GM23338 (cell line): ENCODE measurements around the gene RNF44. TPM values are rescaled to one million over a fixed set of nuclear protein-coding genes. Genes with fewer than 3 reads are reported as not detected.

Experiments
- ATAC-seq: fragments of 200-7000 bp; cut with Tn5 transposase; 3 replicates; pipeline ENCODE4 v1.9.1; 2020
- DNase-seq: peaks from one replicate; pipeline ENCODE4 v3.0.0-alpha.2; 2015; ENCODE audit warnings: low spot score
- H2AFZ ChIP-seq: fragments of 200-600 bp; sonication (generic); 2 replicates; pipeline ENCODE4 v1.8.0; 2016; ENCODE audit warnings: antibody characterized with exemption, mild to moderate bottlenecking, moderate library complexity
- H3F3A ChIP-seq: fragments of 200-600 bp; sonication (generic); replicated peaks from 2 replicates; pipeline ENCODE4 v1.8.0; 2017; ENCODE audit warnings: antibody characterized with exemption, mixed run types, low read depth
- H3K27ac ChIP-seq: fragments of 200-600 bp; sonication (generic); 2 replicates; pipeline ENCODE4 v1.6.1; 2016; ENCODE audit warnings: low read depth
- H3K27me3 ChIP-seq: fragments of 200-600 bp; sonication (generic); 2 replicates; pipeline ENCODE4 v1.8.0; 2016; ENCODE audit warnings: mild to moderate bottlenecking, mixed run types, moderate library complexity; ENCODE audit not compliant: insufficient read depth
- H3K36me3 ChIP-seq: fragments of 200-600 bp; sonication (generic); 2 replicates; pipeline ENCODE4 v1.8.0; 2016; ENCODE audit warnings: mild to moderate bottlenecking; ENCODE audit not compliant: insufficient read depth
- H3K4me1 ChIP-seq: fragments of 200-600 bp; sonication (generic); 2 replicates; pipeline ENCODE4 v1.8.0; 2016; ENCODE audit warnings: mild to moderate bottlenecking, moderate library complexity; ENCODE audit not compliant: insufficient read depth
- H3K4me2 ChIP-seq: fragments of 200-600 bp; sonication (generic); 2 replicates; pipeline ENCODE4 v1.7.1; 2017; ENCODE audit warnings: mixed run types
- H3K4me3 ChIP-seq: fragments of 200-600 bp; sonication (generic); 2 replicates; pipeline ENCODE4 v1.6.1; 2016; ENCODE audit warnings: mixed run types
- H3K79me2 ChIP-seq: fragments of 200-600 bp; sonication (generic); replicated peaks from 2 replicates; pipeline ENCODE4 v1.8.0; 2017; ENCODE audit warnings: mild to moderate bottlenecking; ENCODE audit not compliant: insufficient read depth
- H3K9me2 ChIP-seq: fragments of 200-600 bp; sonication (generic); 2 replicates; pipeline ENCODE4 v1.8.0; 2017; ENCODE audit not compliant: insufficient read depth
- H4K20me1 ChIP-seq: fragments of 200-600 bp; sonication (generic); replicated peaks from 2 replicates; pipeline ENCODE4 v1.8.0; 2017; ENCODE audit warnings: mild to moderate bottlenecking; ENCODE audit not compliant: insufficient read depth
- H3K27ac Mint-ChIP-seq: 2 replicates; pipeline ENCODE4 v1.8.0; 2020; ENCODE audit warnings: inconsistent platforms, mild to moderate bottlenecking, moderate library complexity, mixed read lengths
- H3K27me3 Mint-ChIP-seq: 3 replicates; pipeline ENCODE4 v1.8.0; 2022; ENCODE audit warnings: low read depth, mild to moderate bottlenecking, moderate library complexity, mixed read lengths, inconsistent platforms; ENCODE audit not compliant: insufficient read depth, poor library complexity
- H3K36me3 Mint-ChIP-seq: 3 replicates; pipeline ENCODE4 v1.8.0; 2021; ENCODE audit warnings: low read depth, mild to moderate bottlenecking, inconsistent platforms, moderate library complexity, mixed read lengths
- H3K4me1 Mint-ChIP-seq: 3 replicates; pipeline ENCODE4 v1.8.0; 2020; ENCODE audit warnings: mild to moderate bottlenecking, inconsistent platforms, mixed read lengths
- H3K4me3 Mint-ChIP-seq: 3 replicates; pipeline ENCODE4 v1.8.0; 2021; ENCODE audit warnings: moderate library complexity, mild to moderate bottlenecking, inconsistent platforms, mixed read lengths
- H3K9me3 Mint-ChIP-seq: 3 replicates; pipeline ENCODE4 v1.8.0; 2020; ENCODE audit warnings: moderate library complexity, mild to moderate bottlenecking, inconsistent platforms, mixed read lengths
- CREB1 ChIP-seq: fragments of 250-450 bp; sonication (Bioruptor Pico); IDR thresholded peaks from 2 replicates; pipeline ENCODE4 v1.5.0; 2020; ENCODE audit warnings: low read depth, mild to moderate bottlenecking, moderate library complexity
- CTCF ChIP-seq, 2 experiments: fragments of 200-600 bp in 1 of 2; sonication (generic) in 1 of 2; conservative IDR thresholded peaks; 2 replicates each; pipeline versions ENCODE4 v1.5.1 to v1.6.1; 2016 to 2017; ENCODE audit warnings: antibody characterized with exemption in 2 of 2, low read depth in 2 of 2, mild to moderate bottlenecking in 2 of 2, moderate library complexity in 1 of 2
- ETS1 ChIP-seq: IDR thresholded peaks from 2 replicates; pipeline ENCODE4 v1.6.1; 2016; ENCODE audit warnings: antibody characterized with exemption
- EZH2 ChIP-seq: fragments of 200-600 bp; sonication (generic); IDR thresholded peaks from one replicate; pipeline ENCODE4 v1.8.0; 2017; ENCODE audit warnings: antibody characterized with exemption, mild to moderate bottlenecking, low read depth; ENCODE audit not compliant: unreplicated experiment
- EZH2phosphoT487 ChIP-seq: fragments of 200-600 bp; sonication (generic); IDR thresholded peaks from one replicate; pipeline ENCODE4 v1.8.1; 2018; ENCODE audit warnings: antibody characterized with exemption; ENCODE audit not compliant: unreplicated experiment
- POLR2AphosphoS5 ChIP-seq: IDR thresholded peaks from 2 replicates; pipeline ENCODE4 v1.6.1; 2016; ENCODE audit warnings: antibody characterized with exemption, low read depth
- REST ChIP-seq: IDR thresholded peaks from one replicate; pipeline ENCODE4 v1.6.1; 2018; ENCODE audit warnings: antibody characterized with exemption; ENCODE audit not compliant: unreplicated experiment
- STAT1 ChIP-seq: IDR thresholded peaks from one replicate; pipeline ENCODE4 v1.6.1; 2016; ENCODE audit warnings: antibody characterized with exemption; ENCODE audit not compliant: unreplicated experiment
- ZNF114 ChIP-seq: fragments of 250-450 bp; sonication (Bioruptor Pico); IDR thresholded peaks from 2 replicates; pipeline ENCODE4 v1.5.0; 2020; ENCODE audit warnings: mild to moderate bottlenecking, moderate library complexity
- ZNF331 ChIP-seq: fragments of 250-450 bp; sonication (Bioruptor Pico); IDR thresholded peaks from 2 replicates; pipeline ENCODE4 v1.5.0; 2020; ENCODE audit warnings: low read depth, mild to moderate bottlenecking, moderate library complexity
- polyA plus RNA-seq: library from polyadenylated mRNA; unstranded; fragments of >200 nt; fragmentation: Nextera tagmentation; extraction: Ambion mirVana; gene quantifications from 2 replicates; pipeline ENCODE4 v1.2.1, GENCODE V29; 2016
- total RNA-seq: library from RNA; depleted of rRNA; stranded (reverse); fragments of >200 nt; shearing (Covaris generic); gene quantifications from 2 replicates; pipeline ENCODE4 v1.2.3, GENCODE V29; 2014

Gene RNF44
- total and polyA plus RNA-seq, 2 experiments from 2014 or later: 56.7 to 104 TPM

- TF ChIP-seq ETS1 (no peak), ZNF331 (CRISPR knock-in tag) (no peak)
These were observed 6.7 kb downstream of the RNF44 start (continued) for GRCh38 chr5:176530393-176530982.

GRCh38 chr5:176529741-176530141, 7.5 kb downstream of the RNF44 start:
- Histone ChIP-seq H3K4me3 (no peak overlapping the region), H4K20me1 (peaks cover 24% of the 10 kb centered on the region), H3K9me2 (no peaks in the 10 kb centered on the region), H3K27me3 (no peaks in the 10 kb centered on the region), H3K27ac (no peak overlapping the region), H3F3A (peaks cover 12% of the 10 kb centered on the region; the same call in 1 of the 2 replicates), H3K4me1 (peaks cover 15% of the 10 kb centered on the region), H3K79me2 (peaks cover 32% of the 10 kb centered on the region), H3K36me3 (peaks cover 14% of the 10 kb centered on the region; the same call in 1 of the 2 replicates), H2AFZ (no peak overlapping the region), H3K4me2 (no peak overlapping the region)
- Mint-ChIP-seq H3K4me1 (peaks cover 16% of the 10 kb centered on the region), H3K9me3 (no peaks in the 10 kb centered on the region), H3K27me3 (peaks cover 20% of the 10 kb centered on the region), H3K4me3 (no peak overlapping the region), H3K36me3 (peaks cover 54% of the 10 kb centered on the region), H3K27ac (no peak overlapping the region)
- ATAC-seq (no peak), DNase-seq (no peak)
- no peak for TF ChIP-seq REST
- no peak for TF ChIP-seq ZNF114
- no peak for TF ChIP-seq STAT1
- no peak for TF ChIP-seq POLR2AphosphoS5
- no peak for TF ChIP-seq EZH2
- TF ChIP-seq EZH2phosphoT487: no peak
- TF ChIP-seq ETS1: no peak
- TF ChIP-seq ZNF331 (CRISPR knock-in tag): no peak
- no peak for TF ChIP-seq CREB1
- no peak for TF ChIP-seq CTCF (conservative IDR thresholded peaks at IDR 0.05; ENCODE audit: low read depth in 2 of 2)
